ENCODE data around the gene KCNG2.

DNA sequence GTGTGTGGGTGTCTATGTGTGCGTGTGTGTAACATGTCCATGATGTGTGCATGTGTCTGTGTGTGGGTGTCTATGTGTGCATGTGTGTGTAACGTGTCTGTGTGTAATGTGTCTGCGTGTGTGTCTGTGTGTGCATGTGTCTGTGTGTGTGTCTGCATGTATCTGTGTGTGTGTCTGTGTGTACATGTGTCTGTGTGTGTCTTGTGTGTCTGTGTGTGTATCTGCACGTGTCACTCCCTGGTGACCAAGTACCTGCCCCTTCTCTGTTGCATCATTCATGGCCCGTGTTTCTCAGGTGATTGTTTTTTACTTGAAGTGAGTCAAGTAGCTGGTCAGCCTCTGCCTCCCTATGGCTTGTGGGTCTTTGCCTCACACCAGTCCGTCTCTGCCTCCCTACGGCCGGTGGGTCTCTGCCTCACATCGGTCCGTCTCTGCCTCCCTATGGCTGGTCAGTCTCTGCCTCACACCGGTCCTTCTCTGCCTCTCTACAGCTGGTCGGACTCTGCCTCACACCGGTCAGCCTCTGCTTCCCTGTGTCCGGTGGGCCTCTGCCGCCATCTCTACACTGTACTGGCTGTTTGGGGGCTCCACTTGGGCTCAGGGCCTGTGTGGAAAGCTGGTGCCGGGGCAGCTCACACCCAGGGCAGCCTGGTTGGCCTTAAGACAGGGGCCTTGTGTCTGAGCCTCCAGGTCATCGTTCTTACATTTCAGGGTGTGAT, 31.6 kb downstream of the KCNG2 start:
- TF ChIP-seq, protein P1, sequence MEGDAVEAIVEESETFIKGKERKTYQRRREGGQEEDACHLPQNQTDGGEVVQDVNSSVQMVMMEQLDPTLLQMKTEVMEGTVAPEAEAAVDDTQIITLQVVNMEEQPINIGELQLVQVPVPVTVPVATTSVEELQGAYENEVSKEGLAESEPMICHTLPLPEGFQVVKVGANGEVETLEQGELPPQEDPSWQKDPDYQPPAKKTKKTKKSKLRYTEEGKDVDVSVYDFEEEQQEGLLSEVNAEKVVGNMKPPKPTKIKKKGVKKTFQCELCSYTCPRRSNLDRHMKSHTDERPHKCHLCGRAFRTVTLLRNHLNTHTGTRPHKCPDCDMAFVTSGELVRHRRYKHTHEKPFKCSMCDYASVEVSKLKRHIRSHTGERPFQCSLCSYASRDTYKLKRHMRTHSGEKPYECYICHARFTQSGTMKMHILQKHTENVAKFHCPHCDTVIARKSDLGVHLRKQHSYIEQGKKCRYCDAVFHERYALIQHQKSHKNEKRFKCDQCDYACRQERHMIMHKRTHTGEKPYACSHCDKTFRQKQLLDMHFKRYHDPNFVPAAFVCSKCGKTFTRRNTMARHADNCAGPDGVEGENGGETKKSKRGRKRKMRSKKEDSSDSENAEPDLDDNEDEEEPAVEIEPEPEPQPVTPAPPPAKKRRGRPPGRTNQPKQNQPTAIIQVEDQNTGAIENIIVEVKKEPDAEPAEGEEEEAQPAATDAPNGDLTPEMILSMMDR (IDR thresholded peaks at IDR 0.05), result no peak
- TF ChIP-seq EZH2phosphoT487 (IDR thresholded peaks at IDR 0.05) (no peak), EZH2 (IDR thresholded peaks at IDR 0.05) (no peak)

Measured in neural progenitor cell (in vitro differentiated cells).